D721Med (cell line): ENCODE measurements around the gene RNF11.
A peak's percentile ranks its signal among the peaks of the same experiment; 100 is the strongest.

ENCODE experiments used
- DNase-seq: peaks from one replicate; pipeline ENCODE4 v3.0.0; 2011; ENCODE audit warnings: low spot score; ENCODE audit not compliant: insufficient read length
- FAIRE-seq: peaks from 2 replicates; lab custom pipeline; 2011; peaks lifted over from hg19 to GRCh38; lab: Jason Lieb, UNC
- TF ChIP-seq, protein P1 (sequence below): IDR thresholded peaks from 2 replicates; pipeline ENCODE4 v1.5.1; 2012; ENCODE audit warnings: mild to moderate bottlenecking, control low read depth; ENCODE audit not compliant: insufficient read depth; ENCODE audit errors: missing control alignments

The RNF11 gene, protein sequence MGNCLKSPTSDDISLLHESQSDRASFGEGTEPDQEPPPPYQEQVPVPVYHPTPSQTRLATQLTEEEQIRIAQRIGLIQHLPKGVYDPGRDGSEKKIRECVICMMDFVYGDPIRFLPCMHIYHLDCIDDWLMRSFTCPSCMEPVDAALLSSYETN

DNA sequence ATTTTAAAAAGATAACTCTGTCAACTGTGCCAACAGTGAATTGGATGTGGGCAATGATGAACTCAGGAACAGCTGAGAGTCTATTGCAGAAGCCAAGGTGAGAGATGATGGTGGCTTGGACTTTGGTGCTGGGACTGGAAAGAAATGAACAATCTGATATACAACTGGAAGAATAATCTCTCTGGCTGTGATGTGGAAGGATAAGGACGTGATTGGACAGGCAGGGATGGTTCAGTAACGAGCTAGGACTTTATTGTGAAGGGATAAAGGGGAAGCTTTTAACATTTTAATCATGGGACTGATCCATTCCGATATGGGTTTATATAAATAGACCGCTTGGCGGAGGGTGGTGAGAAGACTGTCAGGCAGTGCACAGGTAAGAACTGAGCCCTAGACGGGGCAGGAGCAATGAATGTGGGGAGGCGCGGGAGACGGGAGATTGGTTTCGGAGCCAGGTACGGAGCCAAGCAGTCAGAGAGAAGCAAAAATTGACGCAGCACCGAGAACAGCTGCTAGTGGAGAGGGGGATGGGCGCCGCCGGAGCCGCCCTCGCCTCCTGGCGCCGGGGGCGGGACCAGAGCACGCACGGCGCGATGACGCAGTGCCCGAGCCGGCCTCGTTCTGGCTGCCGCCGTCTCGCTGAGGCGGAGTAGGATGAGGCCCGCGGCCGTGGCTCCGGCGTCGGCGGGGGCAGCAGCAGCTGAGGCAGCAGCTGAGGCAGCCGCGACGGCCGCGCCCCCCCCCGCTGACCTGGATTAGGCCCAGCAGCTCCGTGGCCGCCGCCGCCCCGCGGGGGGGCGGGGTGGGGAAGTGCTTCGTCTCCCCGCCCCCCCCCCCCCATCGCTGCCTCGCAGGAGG, at the start of gene RNF11:
TSS of gene RNF11 (plus strand) at position 601 of the 858 bp plus-strand sequence. CDS start 484 bp downstream, outside the sequence.
- no peak for FAIRE-seq
- TF ChIP-seq, protein P1, sequence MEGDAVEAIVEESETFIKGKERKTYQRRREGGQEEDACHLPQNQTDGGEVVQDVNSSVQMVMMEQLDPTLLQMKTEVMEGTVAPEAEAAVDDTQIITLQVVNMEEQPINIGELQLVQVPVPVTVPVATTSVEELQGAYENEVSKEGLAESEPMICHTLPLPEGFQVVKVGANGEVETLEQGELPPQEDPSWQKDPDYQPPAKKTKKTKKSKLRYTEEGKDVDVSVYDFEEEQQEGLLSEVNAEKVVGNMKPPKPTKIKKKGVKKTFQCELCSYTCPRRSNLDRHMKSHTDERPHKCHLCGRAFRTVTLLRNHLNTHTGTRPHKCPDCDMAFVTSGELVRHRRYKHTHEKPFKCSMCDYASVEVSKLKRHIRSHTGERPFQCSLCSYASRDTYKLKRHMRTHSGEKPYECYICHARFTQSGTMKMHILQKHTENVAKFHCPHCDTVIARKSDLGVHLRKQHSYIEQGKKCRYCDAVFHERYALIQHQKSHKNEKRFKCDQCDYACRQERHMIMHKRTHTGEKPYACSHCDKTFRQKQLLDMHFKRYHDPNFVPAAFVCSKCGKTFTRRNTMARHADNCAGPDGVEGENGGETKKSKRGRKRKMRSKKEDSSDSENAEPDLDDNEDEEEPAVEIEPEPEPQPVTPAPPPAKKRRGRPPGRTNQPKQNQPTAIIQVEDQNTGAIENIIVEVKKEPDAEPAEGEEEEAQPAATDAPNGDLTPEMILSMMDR = no peak
- DNase-seq = peak; percentile 65

DNA sequence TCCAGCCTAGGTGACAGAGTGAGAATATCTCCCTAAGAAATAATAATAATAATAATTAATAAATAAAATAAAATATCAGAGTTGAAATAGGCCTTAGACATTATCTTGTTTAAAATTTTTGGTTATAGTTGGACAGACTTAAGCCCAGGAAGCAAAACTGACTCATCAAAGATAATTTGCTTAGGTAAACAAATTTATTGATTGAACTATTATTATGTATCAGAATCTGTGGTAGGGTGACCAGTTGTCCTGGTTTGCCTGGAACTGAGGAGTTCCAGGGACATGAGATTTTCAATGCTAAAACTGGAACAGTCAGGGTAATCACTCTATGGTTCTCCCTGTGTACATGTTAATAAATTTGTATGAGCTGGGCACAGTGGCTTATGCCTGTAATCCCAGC, 47.8 kb upstream of the RNF11 start:
- TF ChIP-seq, protein P1 = no peak
- DNase-seq (no peak), FAIRE-seq (no peak)

DNA sequence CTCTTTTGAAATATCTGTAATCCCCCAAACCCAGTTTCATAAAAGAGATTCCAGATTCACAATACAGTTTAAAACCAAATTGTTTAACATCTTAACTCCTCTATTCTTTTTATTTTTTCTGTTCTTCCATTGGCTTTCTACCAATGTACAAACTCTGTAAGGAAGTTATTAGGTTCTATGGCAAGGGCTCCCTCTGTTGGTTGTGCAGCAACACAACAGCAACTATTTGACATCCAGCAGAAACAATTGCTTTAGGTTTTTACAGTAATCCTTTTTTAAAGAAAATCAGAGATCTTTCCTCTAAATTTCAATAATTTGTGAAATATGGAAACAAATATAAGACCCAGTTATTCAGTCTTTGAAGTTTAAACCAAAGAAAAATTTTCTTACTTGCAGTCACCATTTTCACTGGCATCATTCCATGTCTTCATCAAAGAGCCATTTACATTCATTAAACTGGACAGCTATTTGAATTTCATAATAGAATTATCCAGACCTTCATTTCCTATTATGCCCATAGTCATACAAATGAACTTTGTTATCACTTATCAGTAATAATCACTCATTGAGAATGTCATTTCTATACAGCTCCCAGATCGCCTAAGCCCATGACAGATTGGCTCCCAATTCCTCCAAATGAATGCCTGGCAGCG, 46.5 kb upstream of the RNF11 start:
- DNase-seq = peak; percentile 35
- peak; percentile 87 for FAIRE-seq
- TF ChIP-seq, protein P1 = peak; percentile 96

DNA sequence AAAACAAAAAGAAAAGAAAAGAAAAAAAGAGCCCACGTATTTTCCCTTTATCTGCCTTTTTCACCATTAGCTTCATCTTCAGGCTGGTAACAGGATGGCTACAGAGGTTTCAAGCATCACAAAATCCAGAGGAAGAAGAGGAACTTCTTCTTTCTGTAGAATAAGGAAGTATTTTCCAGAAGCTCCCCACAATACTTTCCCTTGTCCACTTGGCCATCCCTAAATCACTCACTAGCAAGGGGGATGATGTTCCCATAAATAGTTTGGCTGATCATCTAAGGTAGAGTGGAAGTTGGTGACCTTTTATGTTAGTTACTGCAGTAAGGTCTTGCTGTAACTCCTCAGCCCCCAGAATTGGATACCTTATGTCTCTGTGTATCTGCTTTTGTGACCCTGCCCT, 45.1 kb upstream of the RNF11 start:
- TF ChIP-seq, protein P1 = no peak
- FAIRE-seq = no peak
- DNase-seq = no peak

DNA sequence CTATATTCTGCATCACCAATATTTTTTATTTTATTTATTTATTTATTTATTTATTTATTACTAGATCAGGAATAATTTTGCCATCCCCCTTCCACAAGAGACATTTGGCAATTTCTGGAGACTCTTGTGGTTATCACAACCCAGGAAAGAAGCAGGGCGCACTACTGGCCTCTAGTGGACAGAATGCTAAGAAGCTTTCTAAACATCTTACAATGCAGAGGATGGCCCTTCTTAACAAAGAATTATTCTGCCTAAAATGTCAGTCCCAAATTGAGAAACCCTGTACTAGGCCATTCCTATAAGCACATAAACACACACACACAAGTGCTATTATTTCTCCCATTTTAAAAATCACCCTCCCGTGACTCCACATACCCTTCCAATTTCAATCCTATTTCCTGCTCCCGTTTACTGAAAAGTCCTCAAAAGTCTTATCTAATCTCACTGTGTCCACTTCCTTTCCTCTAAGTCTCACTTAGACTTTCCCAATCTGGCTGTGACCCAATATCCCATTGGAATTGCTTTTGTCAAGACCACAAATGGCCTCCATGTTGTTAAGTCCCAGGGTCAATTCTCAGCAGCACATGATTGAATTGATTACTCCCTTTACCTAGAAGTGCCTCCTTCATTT, 43.7 kb upstream of the RNF11 start:
- TF ChIP-seq, protein P1 = peak; percentile 77
- FAIRE-seq (no peak), DNase-seq (no peak)

- TF ChIP-seq, protein P1 = no peak
- no peak for FAIRE-seq
- DNase-seq = no peak
Observed at GRCh38 chr1:51193564-51193963, 42.5 kb upstream of the RNF11 start.
